HepG2 (cell line): ENCODE data around the gene LRRC45. TPM values are rescaled to one million over a fixed set of nuclear protein-coding genes. Genes with fewer than 3 reads are reported as not detected.

Source experiments
- ATAC-seq: fragments of 200-7000 bp; cut with Tn5 transposase; 3 replicates; pipeline ENCODE4 v1.9.1; 2020; ENCODE audit warnings: mild to moderate bottlenecking, moderate library complexity
- BruUV-seq: library from RNA; stranded (reverse); fragments of 400-500 nt; replicated peaks from 2 replicates; lab custom pipeline; 2021; lab: Mats Ljungman, UMichigan
- CTCF ChIA-PET: fragments of 300-600 bp; formaldehyde crosslinking; extraction: SDS; loops from one replicate; lab custom pipeline; 2021; ENCODE audit warnings: low total read pairs, inconsistent platforms, low intra/inter-chr PET ratio; lab: Yijun Ruan, JAX
- POLR2A ChIA-PET: fragments of 350-600 bp; sonication (Branson Sonifier 250); formaldehyde crosslinking; loops from one replicate; lab custom pipeline; 2020; ENCODE audit warnings: antibody characterized with exemption, inconsistent platforms; lab: Yijun Ruan, JAX
- DNase-seq: peaks from one replicate; pipeline ENCODE4 v3.0.0-alpha.2; 2015; ENCODE audit warnings: low spot score
- FAIRE-seq: peaks from 3 replicates; lab custom pipeline; 2011; peaks lifted over from hg19 to GRCh38; lab: Jason Lieb, UNC
- H2AFZ ChIP-seq: one replicate; pipeline ENCODE4 v1.6.1; 2011; ENCODE audit warnings: low read length, inconsistent platforms
- H3K27ac ChIP-seq: fragments of 300-600 bp; 3 replicates; pipeline ENCODE4 v1.8.0; 2011; ENCODE audit warnings: mixed run types, mild to moderate bottlenecking, mixed read lengths, low read length, inconsistent platforms; ENCODE audit not compliant: insufficient read depth; ENCODE audit errors: extremely low read length
- H3K27me3 ChIP-seq, 2 experiments: fragments of 200-600 bp in 1 of 2; 2 replicates in 1 of 2; 3 replicates in 1 of 2; pipeline versions ENCODE4 v1.6.0 to v1.8.0; 2011; ENCODE audit warnings: low read length in 2 of 2, mild to moderate bottlenecking in 2 of 2, moderate library complexity in 2 of 2, inconsistent platforms in 1 of 2; ENCODE audit not compliant: insufficient read depth in 2 of 2, control insufficient read depth in 1 of 2
- H3K36me3 ChIP-seq, 2 experiments: fragments of 200-600 bp in 1 of 2; replicated peaks in 1 of 2; 2 replicates in 1 of 2; 3 replicates in 1 of 2; pipeline versions ENCODE4 v1.5.1 to v1.8.0; 2011; ENCODE audit warnings: low read length in 2 of 2, inconsistent platforms in 1 of 2; ENCODE audit not compliant: insufficient read depth in 2 of 2, control insufficient read depth in 1 of 2
- H3K4me1 ChIP-seq: 2 replicates; pipeline ENCODE4 v1.5.1; 2012; ENCODE audit warnings: low read length, inconsistent platforms; ENCODE audit not compliant: insufficient read depth
- H3K4me2 ChIP-seq: 2 replicates; pipeline ENCODE4 v1.6.0; 2011; ENCODE audit warnings: low read depth, low read length, inconsistent platforms
- H3K4me3 ChIP-seq, 3 experiments: fragments of 200-600 bp in 1 of 3; sonication (generic), shearing (Covaris generic) in 1 of 3; replicated peaks in 1 of 3; 2 replicates each; pipeline ENCODE4 v1.5.1; 2011 to 2016; ENCODE audit warnings: low read length in 3 of 3, inconsistent platforms in 2 of 3, low read depth in 2 of 3, mild to moderate bottlenecking in 2 of 3, control low read depth in 1 of 3, mixed read lengths in 1 of 3; ENCODE audit not compliant: insufficient read depth in 1 of 3
- H3K79me2 ChIP-seq: one replicate; pipeline ENCODE4 v1.6.1; 2011; ENCODE audit warnings: low read length, inconsistent platforms; ENCODE audit not compliant: insufficient read depth
- H3K9ac ChIP-seq: 2 replicates; pipeline ENCODE4 v1.6.0; 2011; ENCODE audit warnings: mild to moderate bottlenecking, low read depth, low read length, inconsistent platforms; ENCODE audit not compliant: insufficient read depth
- H3K9me3 ChIP-seq: 2 replicates; pipeline ENCODE4 v1.5.1; 2012; ENCODE audit warnings: mild to moderate bottlenecking, low read length
- H4K20me1 ChIP-seq: 2 replicates; pipeline ENCODE4 v1.6.0; 2011; ENCODE audit warnings: inconsistent platforms, mild to moderate bottlenecking, low read length, moderate library complexity; ENCODE audit not compliant: insufficient read depth
- AGO2 ChIP-seq: fragments of 200-400 bp; formaldehyde crosslinking; optimal IDR thresholded peaks from 2 replicates; pipeline ENCODE3; 2017; ENCODE audit warnings: mild to moderate bottlenecking, low read depth, low read length, moderate library complexity
- RBFOX2 ChIP-seq: fragments of 200-400 bp; formaldehyde crosslinking; IDR thresholded peaks from 2 replicates; pipeline ENCODE4 v1.6.1; 2017; ENCODE audit warnings: low read depth, mild to moderate bottlenecking, low read length
- SP4 ChIP-seq: sonication (generic); formaldehyde crosslinking; IDR thresholded peaks from 2 replicates; pipeline ENCODE4 v1.8.1; 2023; ENCODE audit warnings: mild to moderate bottlenecking, missing genetic modification reagents
- ZBTB38 ChIP-seq: sonication (generic); formaldehyde crosslinking; IDR thresholded peaks from 2 replicates; pipeline ENCODE4 v1.5.1; 2020; ENCODE audit warnings: mild to moderate bottlenecking, missing genetic modification reagents
- ZSCAN22 ChIP-seq: sonication (generic); formaldehyde crosslinking; IDR thresholded peaks from 2 replicates; pipeline ENCODE4 v1.4.0; 2020; ENCODE audit warnings: mild to moderate bottlenecking, missing genetic modification reagents
- WGBS: methylation state at CpG from one replicate; pipeline ENCODE4 v1.1.6; 2017; ENCODE audit warnings: low lambda C conversion rate; 5-methylcytosine and 5-hydroxymethylcytosine counted together
- in situ Hi-C: cut with HindIII; loops from 2 replicates; pipeline ENCODE4 v1.10.0; 2017; ENCODE audit warnings: low pct_unique_long_range_greater_than_20kb; ENCODE audit not compliant: extremely low pct_ligation_motif_present
- intact Hi-C: fragments of 100-400 bp; cut with micrococcal nuclease; formaldehyde crosslinking; loops from one replicate; pipeline ENCODE4 v1.10.0; 2022; ENCODE audit not compliant: unreplicated experiment
- polyA plus RNA-seq, 8 experiments: library from polyadenylated mRNA; depleted of rRNA in 3 of 8; stranded (reverse) in 7 of 8; unstranded in 1 of 8; fragments of >200 nt; fragmentation: Illumina TruSeq in 4 of 8; extraction: Trizol in 4 of 8; gene quantifications; 2 replicates each; pipeline versions ENCODE4 v1.2.1 to v1.2.3, GENCODE V29; 2011 to 2016; ENCODE audit warnings: low read depth in 4 of 8, missing spikeins in 1 of 8, mixed read lengths in 1 of 8; ENCODE audit not compliant: insufficient read depth in 1 of 8
- total RNA-seq, 5 experiments: library from RNA; depleted of rRNA; stranded (reverse); fragments of >200 nt; fragmentation: Illumina TruSeq; extraction: Trizol; gene quantifications; 2 replicates each; pipeline ENCODE4 v1.2.3, GENCODE V29; 2016; ENCODE audit warnings: low read depth in 1 of 5
- TF ChIP-seq, protein P1 (sequence below): sonication (generic); formaldehyde crosslinking; IDR thresholded peaks from 2 replicates; pipeline ENCODE4 v1.8.1; 2023; ENCODE audit warnings: missing genetic modification reagents, inconsistent platforms, borderline replicate concordance
- TF ChIP-seq, protein P2 (sequence below): sonication (generic); formaldehyde crosslinking; IDR thresholded peaks from 2 replicates; pipeline ENCODE4 v1.4.0; 2020; ENCODE audit warnings: missing genetic modification reagents
- TF ChIP-seq, protein P3 (sequence below): IDR thresholded peaks from 2 replicates; pipeline ENCODE4 v1.6.1; 2016; ENCODE audit warnings: control low read depth

Gene LRRC45
- total and polyA plus RNA-seq, 2 of the 13 experiments (the other 11 are each of a cell fraction or from before 2014, with no cell fraction given), result 11.6 to 48.1 TPM

- Histone ChIP-seq H4K20me1 (no peaks in the 10 kb centered on the region; the same call in 1 of the 2 replicates), H3K79me2 (peaks cover 40% of the 10 kb centered on the region), H3K27ac (no peak overlapping the region), H3K4me3 (peak overlapping the region in 1 of 3 experiments; percentile 86; a peak in 1 of 6 replicates), H3K36me3 (peaks cover 9% of the 10 kb centered on the region in 2 experiments), H3K4me1 (peaks cover 50% of the 10 kb centered on the region), H3K9me3 (no peaks in the 10 kb centered on the region)
- in situ Hi-C loops, result loop anchor here (5.0 kb wide), 1 partner anchor 68 kb away; no protein-coding TSS in a partner anchor
- ATAC-seq (no peak), DNase-seq (no peak)
- 100% methylated on average over 11 of the region's 17 CpGs for WGBS
- TF ChIP-seq, protein P1, sequence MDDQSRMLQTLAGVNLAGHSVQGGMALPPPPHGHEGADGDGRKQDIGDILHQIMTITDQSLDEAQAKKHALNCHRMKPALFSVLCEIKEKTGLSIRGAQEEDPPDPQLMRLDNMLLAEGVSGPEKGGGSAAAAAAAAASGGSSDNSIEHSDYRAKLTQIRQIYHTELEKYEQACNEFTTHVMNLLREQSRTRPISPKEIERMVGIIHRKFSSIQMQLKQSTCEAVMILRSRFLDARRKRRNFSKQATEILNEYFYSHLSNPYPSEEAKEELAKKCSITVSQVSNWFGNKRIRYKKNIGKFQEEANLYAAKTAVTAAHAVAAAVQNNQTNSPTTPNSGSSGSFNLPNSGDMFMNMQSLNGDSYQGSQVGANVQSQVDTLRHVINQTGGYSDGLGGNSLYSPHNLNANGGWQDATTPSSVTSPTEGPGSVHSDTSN (CRISPR knock-in tag), result no peak
- TF ChIP-seq AGO2 (peak; percentile 72), RBFOX2 (peak; percentile 24; the same call in 1 of the 2 replicates), ZSCAN22 (CRISPR knock-in tag) (0 out of 2 replicates have a peak, but pooled peaks have one; percentile 34), SP4 (0 out of 2 replicates have a peak, but pooled peaks have one; percentile 29), ZBTB38 (CRISPR knock-in tag) (0 out of 2 replicates have a peak, but pooled peaks have one; percentile 31)
- TF ChIP-seq, protein P2, sequence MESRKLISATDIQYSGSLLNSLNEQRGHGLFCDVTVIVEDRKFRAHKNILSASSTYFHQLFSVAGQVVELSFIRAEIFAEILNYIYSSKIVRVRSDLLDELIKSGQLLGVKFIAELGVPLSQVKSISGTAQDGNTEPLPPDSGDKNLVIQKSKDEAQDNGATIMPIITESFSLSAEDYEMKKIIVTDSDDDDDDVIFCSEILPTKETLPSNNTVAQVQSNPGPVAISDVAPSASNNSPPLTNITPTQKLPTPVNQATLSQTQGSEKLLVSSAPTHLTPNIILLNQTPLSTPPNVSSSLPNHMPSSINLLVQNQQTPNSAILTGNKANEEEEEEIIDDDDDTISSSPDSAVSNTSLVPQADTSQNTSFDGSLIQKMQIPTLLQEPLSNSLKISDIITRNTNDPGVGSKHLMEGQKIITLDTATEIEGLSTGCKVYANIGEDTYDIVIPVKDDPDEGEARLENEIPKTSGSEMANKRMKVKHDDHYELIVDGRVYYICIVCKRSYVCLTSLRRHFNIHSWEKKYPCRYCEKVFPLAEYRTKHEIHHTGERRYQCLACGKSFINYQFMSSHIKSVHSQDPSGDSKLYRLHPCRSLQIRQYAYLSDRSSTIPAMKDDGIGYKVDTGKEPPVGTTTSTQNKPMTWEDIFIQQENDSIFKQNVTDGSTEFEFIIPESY, result peak; percentile 79
- TF ChIP-seq, protein P3, sequence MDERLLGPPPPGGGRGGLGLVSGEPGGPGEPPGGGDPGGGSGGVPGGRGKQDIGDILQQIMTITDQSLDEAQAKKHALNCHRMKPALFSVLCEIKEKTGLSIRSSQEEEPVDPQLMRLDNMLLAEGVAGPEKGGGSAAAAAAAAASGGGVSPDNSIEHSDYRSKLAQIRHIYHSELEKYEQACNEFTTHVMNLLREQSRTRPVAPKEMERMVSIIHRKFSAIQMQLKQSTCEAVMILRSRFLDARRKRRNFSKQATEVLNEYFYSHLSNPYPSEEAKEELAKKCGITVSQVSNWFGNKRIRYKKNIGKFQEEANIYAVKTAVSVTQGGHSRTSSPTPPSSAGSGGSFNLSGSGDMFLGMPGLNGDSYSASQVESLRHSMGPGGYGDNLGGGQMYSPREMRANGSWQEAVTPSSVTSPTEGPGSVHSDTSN (CRISPR knock-in tag), result no peak
- TF ChIP-seq, all 625 proteins: peak for 6
- POLR2A ChIA-PET, result interaction anchor here (4.5 to 14.1 kb wide), 2 partner anchors 10 to 27 kb away, joined by 112 to 470 read pairs; partner anchors contain the start of gene DCXR
- FAIRE-seq, result no peak
- Histone ChIP-seq H2AFZ (no peak overlapping the region), H3K9ac (peak overlapping the region; percentile 79; the same call in 1 of the 2 replicates), H3K27me3 (no peaks in the 10 kb centered on the region; a peak in 1 of 5 replicates), H3K4me2 (peak overlapping the region; percentile 93)
- no TSS peak for BruUV-seq
- intact Hi-C loops, result loop anchor here (5.0 kb wide), 2 partner anchors 127 to 158 kb away; no protein-coding TSS in a partner anchor
- CTCF ChIA-PET, result no interaction called here
These were observed 1.8 kb downstream of the LRRC45 start for GRCh38 chr17:82024859-82025258.
